CD8-positive, alpha-beta memory T cell (primary cell): ENCODE data around the gene NOM1. TPM values are rescaled to one million over a fixed set of nuclear protein-coding genes. Genes with fewer than 3 reads are reported as not detected.
"Not testable (repeated sequence)": the region's sequence is repeated elsewhere in the genome, so short reads cannot be mapped to it uniquely, and the experiment has no call there.

Experiments used
- CTCF ChIA-PET: fragments of 350-600 bp; sonication (Branson Sonifier 250); formaldehyde crosslinking; loops from one replicate; lab custom pipeline; 2021; ENCODE audit warnings: antibody characterized with exemption; lab: Charles Lee
- POLR2A ChIA-PET: fragments of 350-600 bp; sonication (Branson Sonifier 250); formaldehyde crosslinking; loops from one replicate; lab custom pipeline; 2021; ENCODE audit warnings: antibody characterized with exemption; lab: Charles Lee
- DNase-seq, 5 donors: peaks; one replicate each; pipeline versions ENCODE4 v3.0.0 to v3.0.0-alpha.2; 2020 to 2022; ENCODE audit warnings: mixed read lengths in 1 of 5
- H3K27ac ChIP-seq: one replicate; pipeline ENCODE4 v1.7.0; 2013; ENCODE audit warnings: low read depth, mild to moderate bottlenecking, low read length, moderate library complexity
- H3K27me3 ChIP-seq: 2 replicates; pipeline ENCODE4 v1.7.0; 2013; ENCODE audit warnings: low read length, mild to moderate bottlenecking; ENCODE audit not compliant: insufficient read depth, poor library complexity, severe bottlenecking
- H3K36me3 ChIP-seq: 2 replicates; pipeline ENCODE4 v1.7.0; 2013; ENCODE audit warnings: mild to moderate bottlenecking, low read length, moderate library complexity; ENCODE audit not compliant: insufficient read depth
- H3K4me1 ChIP-seq: 2 replicates; pipeline ENCODE4 v1.7.0; 2013; ENCODE audit warnings: mild to moderate bottlenecking, low read length, moderate library complexity; ENCODE audit not compliant: insufficient read depth
- H3K4me3 ChIP-seq: 2 replicates; pipeline ENCODE4 v1.7.0; 2013; ENCODE audit warnings: mild to moderate bottlenecking, low read length
- H3K9me3 ChIP-seq: 2 replicates; pipeline ENCODE4 v1.7.0; 2013; ENCODE audit warnings: mild to moderate bottlenecking, low read length
- H3K27ac Mint-ChIP-seq, 8 donors: one replicate each; pipeline ENCODE4 v1.8.0; 2020 to 2021; ENCODE audit warnings: mixed read lengths in 8 of 8, mild to moderate bottlenecking in 6 of 8, inconsistent platforms in 3 of 8, moderate library complexity in 3 of 8
- H3K27me3 Mint-ChIP-seq, 2 donors: one replicate each; pipeline ENCODE4 v1.8.0; 2020 to 2021; ENCODE audit warnings: mixed read lengths in 2 of 2, mild to moderate bottlenecking in 1 of 2, moderate library complexity in 1 of 2
- H3K36me3 Mint-ChIP-seq, 3 donors: one replicate each; pipeline ENCODE4 v1.8.0; 2020 to 2021; ENCODE audit warnings: mixed read lengths in 3 of 3, inconsistent platforms in 1 of 3, mild to moderate bottlenecking in 1 of 3
- H3K4me1 Mint-ChIP-seq, 3 donors: one replicate each; pipeline ENCODE4 v1.8.0; 2020 to 2021; ENCODE audit warnings: mixed read lengths in 3 of 3, inconsistent platforms in 1 of 3, mild to moderate bottlenecking in 1 of 3
- H3K4me3 Mint-ChIP-seq, 7 donors: one replicate each; pipeline ENCODE4 v1.8.0; 2020 to 2021; ENCODE audit warnings: mixed read lengths in 7 of 7, mild to moderate bottlenecking in 6 of 7, moderate library complexity in 4 of 7, inconsistent platforms in 2 of 7
- H3K9me3 Mint-ChIP-seq, 5 donors: one replicate each; pipeline ENCODE4 v1.8.0; 2020 to 2022; ENCODE audit warnings: mixed read lengths in 5 of 5, mild to moderate bottlenecking in 3 of 5, moderate library complexity in 2 of 5, inconsistent platforms in 1 of 5
- polyA plus RNA-seq: library from polyadenylated mRNA; unstranded; fragments of 300-500 nt; fragmentation: Illumina TruSeq; gene quantifications from one replicate; pipeline ENCODE4 v1.2.3, GENCODE V29; 2021
- total RNA-seq, 2 experiments: library from RNA; stranded (reverse); gene quantifications; one replicate each; pipeline ENCODE4 v1.2.3, GENCODE V29; 2021

The NOM1 gene, protein sequence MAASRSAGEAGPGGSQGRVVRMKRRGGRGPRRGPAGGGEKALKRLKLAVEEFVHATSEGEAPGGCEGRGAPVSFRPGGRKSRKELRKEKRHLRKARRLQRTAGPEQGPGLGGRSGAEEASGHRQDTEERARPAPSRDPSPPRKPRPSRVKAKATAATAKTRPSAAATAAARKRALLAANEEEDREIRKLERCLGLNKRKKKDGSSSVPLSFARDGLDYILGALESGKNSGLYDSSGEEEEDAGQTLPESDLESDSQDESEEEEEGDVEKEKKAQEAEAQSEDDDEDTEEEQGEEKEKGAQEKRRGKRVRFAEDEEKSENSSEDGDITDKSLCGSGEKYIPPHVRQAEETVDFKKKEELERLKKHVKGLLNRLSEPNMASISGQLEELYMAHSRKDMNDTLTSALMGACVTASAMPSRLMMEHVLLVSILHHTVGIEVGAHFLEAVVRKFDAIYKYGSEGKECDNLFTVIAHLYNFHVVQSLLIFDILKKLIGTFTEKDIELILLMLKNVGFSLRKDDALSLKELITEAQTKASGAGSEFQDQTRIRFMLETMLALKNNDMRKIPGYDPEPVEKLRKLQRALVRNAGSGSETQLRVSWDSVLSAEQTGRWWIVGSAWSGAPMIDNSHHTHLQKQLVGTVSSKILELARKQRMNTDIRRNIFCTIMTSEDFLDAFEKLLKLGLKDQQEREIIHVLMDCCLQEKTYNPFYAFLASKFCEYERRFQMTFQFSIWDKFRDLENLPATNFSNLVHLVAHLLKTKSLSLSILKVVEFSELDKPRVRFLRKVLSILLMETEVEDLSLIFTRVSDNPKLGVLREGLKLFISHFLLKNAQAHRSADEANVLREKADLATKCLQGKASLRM
- 10 to 100 TPM; 34.2 to 34.3 TPM for total RNA-seq
- 9.8 TPM for polyA plus RNA-seq

DNA sequence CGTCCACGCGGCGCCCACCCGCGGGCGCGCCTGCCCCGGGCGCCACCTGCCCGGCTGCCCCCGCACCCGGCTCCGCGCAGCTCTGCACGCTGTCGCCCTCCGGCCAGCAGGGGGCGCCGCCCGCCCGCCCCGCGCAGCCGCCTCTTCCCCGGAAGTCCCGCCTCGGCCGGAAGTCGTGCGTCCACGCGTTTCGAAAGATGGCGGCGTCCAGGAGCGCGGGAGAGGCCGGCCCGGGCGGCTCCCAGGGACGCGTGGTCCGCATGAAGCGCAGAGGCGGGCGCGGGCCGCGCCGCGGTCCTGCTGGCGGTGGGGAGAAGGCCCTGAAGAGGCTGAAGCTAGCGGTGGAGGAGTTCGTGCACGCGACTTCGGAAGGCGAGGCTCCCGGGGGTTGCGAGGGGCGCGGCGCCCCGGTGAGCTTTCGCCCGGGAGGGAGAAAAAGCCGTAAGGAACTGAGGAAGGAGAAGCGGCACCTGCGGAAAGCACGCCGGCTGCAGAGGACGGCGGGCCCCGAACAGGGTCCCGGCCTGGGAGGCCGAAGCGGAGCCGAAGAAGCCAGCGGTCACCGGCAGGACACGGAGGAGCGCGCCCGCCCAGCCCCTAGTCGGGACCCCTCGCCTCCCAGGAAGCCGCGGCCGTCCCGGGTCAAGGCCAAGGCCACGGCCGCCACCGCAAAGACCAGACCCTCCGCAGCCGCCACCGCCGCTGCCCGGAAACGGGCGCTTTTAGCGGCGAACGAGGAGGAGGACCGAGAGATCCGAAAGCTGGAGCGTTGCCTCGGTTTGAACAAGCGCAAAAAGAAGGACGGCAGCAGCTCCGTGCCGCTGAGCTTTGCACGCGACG is at the start of gene NOM1:
Gene NOM1, plus strand, starts transcription at position 172 of the 840 bp plus-strand sequence. Its CDS starts 26 bp downstream, at position 198.
- peak within 1 kb of the TSS; percentile 87 to 98 (median 93) for H3K4me3 Mint-ChIP-seq
- Histone ChIP-seq H3K4me1 (peaks cover 21% of the 10 kb centered on the region), H3K36me3 (peaks cover 13% of the 10 kb centered on the region), H3K27ac (peak within 1 kb of the TSS; percentile 69), H3K4me3 (peak within 1 kb of the TSS; percentile 72), H3K27me3 (no peaks in the 10 kb centered on the region), H3K9me3 (no peaks in the 10 kb centered on the region)
- H3K27me3 Mint-ChIP-seq = peaks cover 10 to 20% of the 10 kb centered on the region in 2 donors
- peak within 1 kb of the TSS in 7 of 8 donors; percentile 66 to 96 (median 86) for H3K27ac Mint-ChIP-seq
- no peaks in the 10 kb centered on the region for H3K9me3 Mint-ChIP-seq
- ChIA-PET POLR2A (interaction anchor here (0.6 to 1.9 kb wide), 3 partner anchors 56 to 386 kb away, joined by 3 to 11 read pairs (median 5); partner anchors contain the start of gene LMBR1), CTCF (interaction anchor here (0.7 to 2.9 kb wide), 15 partner anchors 8 to 193 kb away, joined by 3 to 12 read pairs (median 3); partner anchors contain the start of gene LMBR1)
- peak; percentile 86 to 92 (median 87) for DNase-seq
- peaks cover 23 to 36% (median 26%) of the 10 kb centered on the region in 3 donors for H3K4me1 Mint-ChIP-seq
- peaks cover 0 to 31% (median 7%) of the 10 kb centered on the region in 3 donors for H3K36me3 Mint-ChIP-seq

DNA sequence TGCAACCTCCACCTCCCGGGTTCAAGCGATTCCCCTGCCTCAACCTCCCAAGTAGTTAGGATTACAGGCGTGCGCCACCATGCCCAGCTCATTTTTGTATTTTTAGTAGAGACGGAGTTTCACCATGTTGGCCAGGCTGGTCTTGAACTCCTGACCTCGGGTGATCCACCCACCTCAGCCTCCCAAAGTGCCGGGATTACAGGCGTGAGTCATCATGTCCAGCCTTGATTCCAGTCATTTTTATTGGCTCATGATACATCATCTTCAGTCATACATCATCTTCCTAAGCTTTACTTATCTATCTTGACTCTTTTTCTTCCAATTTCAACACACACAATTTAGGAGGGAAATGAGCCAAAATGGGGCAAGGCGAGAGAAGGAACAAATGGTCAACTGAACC is 49.4 kb upstream of the NOM1 start:
- peaks cover 0 to 15% of the 10 kb centered on the region in 2 donors for H3K27me3 Mint-ChIP-seq
- POLR2A ChIA-PET = not testable (repeated sequence)

DNA sequence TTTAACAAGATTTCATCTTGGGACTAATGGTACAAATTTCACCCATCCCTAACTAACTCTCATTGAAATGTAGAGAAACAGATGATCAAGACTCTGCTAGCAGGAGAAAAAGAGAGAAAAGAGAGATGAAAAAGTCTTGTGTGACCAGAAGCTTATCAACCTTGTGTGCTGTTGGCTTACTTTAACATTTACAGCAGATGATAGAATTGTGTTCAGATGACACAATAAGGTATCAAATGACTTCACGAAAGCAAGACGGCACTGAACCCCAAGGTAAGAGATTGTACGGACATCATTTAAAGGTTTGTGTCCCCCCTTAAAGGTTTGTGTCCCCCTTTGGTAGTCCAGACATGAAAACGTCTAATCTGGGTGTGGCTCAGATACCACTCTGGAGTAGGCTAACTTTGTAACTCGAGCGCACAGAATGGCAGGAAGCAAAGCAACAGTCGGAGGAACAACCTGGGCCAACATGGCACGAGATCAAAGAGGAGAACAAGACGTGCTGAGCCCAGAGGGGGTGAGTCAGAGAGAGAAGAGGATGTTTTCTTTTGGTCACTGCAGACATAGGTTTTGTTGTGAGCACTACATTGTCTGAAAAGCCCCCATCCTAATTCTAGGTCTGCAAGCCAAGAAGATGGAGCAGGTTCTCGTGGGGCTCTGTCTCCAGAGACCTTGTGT is 46.1 kb upstream of the NOM1 start:
- POLR2A ChIA-PET = no interaction called here
- Mint-ChIP-seq H3K27ac (peak overlapping the region in 6 of 8 donors; percentile 8 to 87 (median 18)), H3K4me1 (peaks cover 8 to 13% (median 8%) of the 10 kb centered on the region in 3 donors), H3K36me3 (no peaks in the 10 kb centered on the region), H3K27me3 (peaks cover 0 to 15% of the 10 kb centered on the region in 2 donors), H3K9me3 (no peaks in the 10 kb centered on the region), H3K4me3 (peak overlapping the region in 2 of 7 donors; percentile 1 to 3)
- Histone ChIP-seq H3K27ac (no peak overlapping the region), H3K4me3 (no peak overlapping the region), H3K4me1 (peaks cover 9% of the 10 kb centered on the region), H3K27me3 (no peaks in the 10 kb centered on the region), H3K9me3 (no peaks in the 10 kb centered on the region), H3K36me3 (no peaks in the 10 kb centered on the region)
- peak in 3 of 5 donors; percentile 29 to 65 (median 61) for DNase-seq
- CTCF ChIA-PET = interaction anchor here (1.6 to 2.9 kb wide), 2 partner anchors 10 to 20 kb away, joined by 4 to 8 read pairs; partner anchors contain the start of gene LMBR1

More for the DNA sequence above, 49.4 kb upstream of the NOM1 start:
- H3K27ac Mint-ChIP-seq, H3K4me3 ChIP-seq, H3K27ac ChIP-seq, H3K27me3 ChIP-seq, H3K36me3 Mint-ChIP-seq, DNase-seq, H3K4me1 ChIP-seq, CTCF ChIA-PET, H3K9me3 Mint-ChIP-seq, H3K9me3 ChIP-seq, H3K4me3 Mint-ChIP-seq, H3K36me3 ChIP-seq: not testable (repeated sequence)
- peaks cover 12 to 27% (median 18%) of the 10 kb centered on the region in 3 donors for H3K4me1 Mint-ChIP-seq

DNA sequence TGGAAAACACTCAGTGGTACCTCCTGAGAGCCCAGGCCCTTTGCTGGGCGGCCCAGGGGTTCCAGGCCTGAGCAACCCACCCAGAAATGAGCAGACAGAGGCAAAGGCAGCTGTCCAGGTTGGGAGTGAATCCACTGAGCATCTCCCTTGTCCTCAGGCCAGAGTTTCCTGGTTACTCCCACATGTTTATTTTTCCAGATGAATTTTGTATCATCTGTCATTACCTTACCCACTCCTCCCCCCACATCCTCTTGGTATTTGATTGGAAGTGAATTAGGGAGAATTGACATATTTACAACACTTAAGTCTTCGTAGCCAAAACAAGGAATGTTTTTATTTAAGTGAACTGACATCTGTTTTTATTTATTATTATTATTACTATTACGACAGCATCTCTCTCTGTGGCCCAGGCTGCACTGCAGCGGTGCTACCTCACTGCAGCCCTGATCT is 43.3 kb upstream of the NOM1 start:
- no peak overlapping the region for H3K4me3 ChIP-seq
- H3K4me1 Mint-ChIP-seq = peaks cover 12 to 18% (median 13%) of the 10 kb centered on the region in 3 donors
- H3K9me3 ChIP-seq = no peaks in the 10 kb centered on the region
- no peak overlapping the region for H3K27ac Mint-ChIP-seq
- peaks cover 9% of the 10 kb centered on the region for H3K4me1 ChIP-seq
- DNase-seq = no peak
- H3K27me3 ChIP-seq = no peaks in the 10 kb centered on the region
- H3K9me3 Mint-ChIP-seq = peaks cover 0 to 7% (median 2%) of the 10 kb centered on the region in 5 donors
- H3K27ac ChIP-seq = no peak overlapping the region
- H3K27me3 Mint-ChIP-seq = peaks cover 3 to 12% of the 10 kb centered on the region in 2 donors
- POLR2A ChIA-PET = no interaction called here
- CTCF ChIA-PET = interaction anchor here (1.9 kb wide), 1 partner anchor 13 kb away, joined by 4 read pairs; the partner anchor contains the start of gene LMBR1
- H3K4me3 Mint-ChIP-seq = no peak overlapping the region
- no peaks in the 10 kb centered on the region for H3K36me3 ChIP-seq
- no peaks in the 10 kb centered on the region for H3K36me3 Mint-ChIP-seq

DNA sequence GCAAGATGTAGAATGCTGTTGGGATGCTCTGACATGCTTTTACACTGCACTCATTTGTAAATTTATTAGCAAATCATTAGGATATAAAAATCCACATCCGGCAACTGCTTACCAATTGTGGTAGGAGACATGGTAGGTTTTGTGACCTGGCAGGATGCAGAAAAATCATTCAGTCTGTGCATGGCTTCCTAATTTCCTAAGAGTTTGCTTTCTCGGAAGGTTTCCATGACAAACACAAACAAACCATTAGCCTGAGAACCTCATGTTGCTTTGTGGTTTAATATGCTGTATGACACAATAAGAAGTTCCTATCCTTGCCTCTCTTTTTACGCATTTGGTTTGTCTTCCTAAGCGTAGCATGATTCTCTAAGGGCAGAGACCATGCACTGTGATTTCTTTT is 41.9 kb upstream of the NOM1 start:
- no peaks in the 10 kb centered on the region for H3K36me3 Mint-ChIP-seq

GRCh38 chr7:156909574-156910252 is 39.8 kb upstream of the NOM1 start:
- peaks cover 4 to 18% of the 10 kb centered on the region in 2 donors for H3K27me3 Mint-ChIP-seq
- H3K9me3 ChIP-seq, POLR2A ChIA-PET, H3K27ac ChIP-seq, CTCF ChIA-PET, H3K9me3 Mint-ChIP-seq, H3K4me3 ChIP-seq, H3K4me3 Mint-ChIP-seq, H3K36me3 Mint-ChIP-seq, H3K27me3 ChIP-seq, H3K36me3 ChIP-seq, H3K4me1 Mint-ChIP-seq, H3K4me1 ChIP-seq, DNase-seq, H3K27ac Mint-ChIP-seq: not testable (repeated sequence)

More for the DNA sequence above, 41.9 kb upstream of the NOM1 start:
- Histone ChIP-seq H3K27ac (no peak overlapping the region), H3K9me3 (no peaks in the 10 kb centered on the region), H3K4me1 (peaks cover 9% of the 10 kb centered on the region), H3K36me3 (no peaks in the 10 kb centered on the region), H3K4me3 (no peak overlapping the region), H3K27me3 (no peaks in the 10 kb centered on the region)
- peaks cover 12 to 18% (median 13%) of the 10 kb centered on the region in 3 donors for H3K4me1 Mint-ChIP-seq
- no peak overlapping the region for H3K4me3 Mint-ChIP-seq
- peaks cover 4 to 16% of the 10 kb centered on the region in 2 donors for H3K27me3 Mint-ChIP-seq
- POLR2A ChIA-PET = no interaction called here
- CTCF ChIA-PET = no interaction called here
- no peak for DNase-seq
- H3K9me3 Mint-ChIP-seq = peaks cover 0 to 7% (median 2%) of the 10 kb centered on the region in 5 donors
- no peak overlapping the region for H3K27ac Mint-ChIP-seq
